IPS-15b (cell line): Measurements from ENCODE around the gene TPCN2.

ENCODE experiments used
- H3K27me3 ChIP-seq: one replicate; pipeline ENCODE4 v1.6.1; 2013; ENCODE audit warnings: low read length; ENCODE audit not compliant: control insufficient read depth, insufficient read depth
- H3K36me3 ChIP-seq: one replicate; pipeline ENCODE4 v1.6.1; 2013; ENCODE audit warnings: low read length; ENCODE audit not compliant: control insufficient read depth, insufficient read depth
- H3K4me1 ChIP-seq: one replicate; pipeline ENCODE4 v1.6.1; 2013; ENCODE audit warnings: mild to moderate bottlenecking, low read length; ENCODE audit not compliant: control insufficient read depth, insufficient read depth
- H3K4me3 ChIP-seq: one replicate; pipeline ENCODE4 v1.5.1; 2013; ENCODE audit warnings: low read depth, low read length
- H3K9ac ChIP-seq: one replicate; pipeline ENCODE4 v1.6.1; 2013; ENCODE audit warnings: low read depth, mild to moderate bottlenecking, low read length
- H3K9me3 ChIP-seq: one replicate; pipeline ENCODE4 v1.6.1; 2013; ENCODE audit warnings: mild to moderate bottlenecking, low read length; ENCODE audit not compliant: control insufficient read depth, insufficient read depth

Gene TPCN2

DNA sequence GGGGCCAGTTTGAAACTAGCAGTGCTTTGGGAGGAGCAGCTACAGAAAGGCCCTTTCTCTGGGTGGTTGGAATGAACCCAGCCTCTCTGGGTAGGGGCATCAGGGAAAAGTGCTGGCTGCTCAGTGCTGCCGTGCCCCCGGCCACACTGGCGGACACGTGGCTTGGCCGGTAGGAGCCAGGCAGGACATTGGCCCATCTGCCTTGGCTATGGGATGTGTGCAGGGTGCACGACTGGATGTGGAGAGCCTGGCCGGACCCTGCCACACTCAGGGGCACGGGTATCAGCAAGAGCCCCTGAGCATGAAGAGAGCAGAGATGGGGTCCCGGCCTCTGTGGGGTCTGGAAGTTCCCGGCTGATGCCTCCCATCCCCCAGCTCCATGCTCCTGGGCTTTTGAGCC lies 46.6 kb downstream of the TPCN2 start:
- Histone ChIP-seq H3K9ac (no peak overlapping the region), H3K9me3 (no peaks in the 10 kb centered on the region), H3K4me1 (peaks cover 2% of the 10 kb centered on the region), H3K4me3 (no peak overlapping the region), H3K36me3 (peaks cover 13% of the 10 kb centered on the region), H3K27me3 (no peaks in the 10 kb centered on the region)

DNA sequence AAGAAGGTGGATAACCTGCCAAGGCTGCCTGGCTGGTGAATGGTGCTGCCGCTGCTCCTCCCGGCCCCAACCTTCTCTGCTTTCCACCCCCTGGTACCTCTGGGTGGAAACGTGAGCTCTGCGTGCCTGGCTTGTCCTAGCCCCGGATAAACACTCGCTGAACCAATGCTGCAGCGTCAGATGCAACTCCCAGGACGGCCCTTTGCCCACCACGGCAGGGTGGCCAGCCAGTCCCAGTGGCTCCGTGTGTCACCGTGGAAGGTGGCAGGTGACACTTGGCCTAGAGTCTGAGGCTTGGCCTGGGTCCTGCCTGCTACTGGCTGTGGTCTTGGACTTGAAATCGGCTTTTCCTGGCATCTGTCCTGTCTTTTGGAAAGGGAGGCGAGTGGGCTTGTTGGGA lies 47.7 kb downstream of the TPCN2 start:
- H3K4me3 ChIP-seq = no peak overlapping the region
- peaks cover 11% of the 10 kb centered on the region for H3K36me3 ChIP-seq
- no peaks in the 10 kb centered on the region for H3K27me3 ChIP-seq
- H3K9me3 ChIP-seq = no peaks in the 10 kb centered on the region
- H3K9ac ChIP-seq = no peak overlapping the region
- H3K4me1 ChIP-seq = peaks cover 2% of the 10 kb centered on the region

DNA sequence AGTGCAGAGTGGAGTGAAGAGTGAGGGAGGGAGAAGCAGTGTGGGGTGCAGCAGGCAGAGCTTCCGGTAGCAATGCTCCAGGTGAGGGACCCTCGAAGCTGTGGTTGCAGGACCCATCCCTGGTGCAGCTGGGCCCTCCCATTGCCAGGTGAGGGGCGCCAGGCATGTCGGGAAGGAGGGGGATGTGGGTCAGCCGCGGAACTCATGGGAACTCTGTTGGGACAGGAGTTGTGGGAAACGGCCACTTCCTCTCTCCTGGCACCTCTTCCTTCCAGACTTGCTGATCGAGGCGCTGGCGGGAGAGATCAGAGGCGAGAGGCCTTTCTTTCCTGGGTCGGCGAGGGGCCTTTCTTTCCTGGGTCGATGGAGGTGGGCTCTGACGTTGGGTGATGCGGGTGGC lies 48.5 kb downstream of the TPCN2 start:
- Histone ChIP-seq H3K4me3 (no peak overlapping the region), H3K9ac (no peak overlapping the region), H3K4me1 (peaks cover 2% of the 10 kb centered on the region), H3K9me3 (no peaks in the 10 kb centered on the region), H3K36me3 (peaks cover 9% of the 10 kb centered on the region), H3K27me3 (no peaks in the 10 kb centered on the region)

DNA sequence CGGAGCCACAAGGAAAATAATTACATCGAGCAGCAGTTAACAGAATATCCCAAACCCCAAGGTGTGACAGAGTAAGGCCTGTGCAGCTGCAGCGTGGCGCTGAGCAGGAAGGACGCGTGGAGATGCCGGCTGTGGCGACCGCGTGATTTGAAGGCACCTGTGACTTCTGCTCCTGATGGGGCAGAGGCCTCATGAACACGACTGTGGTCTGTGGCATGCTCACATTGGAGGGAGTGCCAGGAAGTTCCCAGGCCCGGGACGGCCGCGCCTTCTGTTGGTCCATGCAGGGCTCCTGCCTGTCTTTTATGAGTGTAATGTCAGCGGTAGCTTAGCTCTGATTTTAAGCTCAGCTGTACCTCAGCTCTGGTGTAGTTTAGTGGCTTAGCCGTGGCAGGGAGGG lies 50.4 kb downstream of the TPCN2 start:
- Histone ChIP-seq H3K4me3 (no peak overlapping the region), H3K9ac (no peak overlapping the region), H3K9me3 (no peaks in the 10 kb centered on the region), H3K27me3 (no peaks in the 10 kb centered on the region), H3K4me1 (peaks cover 2% of the 10 kb centered on the region), H3K36me3 (no peaks in the 10 kb centered on the region)

DNA sequence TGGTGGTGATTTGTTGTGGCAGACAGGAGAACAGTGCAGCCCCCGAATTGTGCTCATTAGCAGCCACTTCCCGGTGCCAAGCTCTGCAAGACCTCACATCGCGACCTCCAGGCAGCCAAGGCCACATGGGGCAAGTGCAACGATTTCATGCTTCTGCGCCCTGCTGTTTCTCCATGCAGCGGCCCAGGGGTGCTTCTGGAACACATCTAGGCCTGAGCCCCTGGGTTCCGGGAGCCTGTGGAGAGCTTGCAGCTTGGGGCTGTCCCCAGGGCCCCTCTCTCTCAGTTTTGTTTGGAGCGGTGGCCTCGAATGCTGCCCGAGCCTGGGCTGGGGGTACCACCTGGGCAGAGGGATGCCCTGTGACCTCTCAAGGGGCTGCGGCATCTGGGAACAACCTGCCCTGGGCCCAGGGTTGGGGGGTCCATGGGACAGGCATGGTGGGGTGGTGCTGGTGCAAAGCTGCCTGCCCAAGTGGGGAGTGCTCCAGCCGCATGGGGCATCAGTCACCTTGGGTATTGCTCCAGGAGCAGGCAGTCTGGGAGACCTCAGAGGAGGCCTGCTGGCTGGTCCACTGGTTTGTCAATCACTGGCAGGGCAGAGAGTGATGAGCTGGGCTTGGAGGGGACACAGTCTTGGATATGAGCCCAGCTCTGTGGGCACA lies 51.9 kb downstream of the TPCN2 start:
- no peak overlapping the region for H3K4me3 ChIP-seq
- no peaks in the 10 kb centered on the region for H3K9me3 ChIP-seq
- H3K4me1 ChIP-seq = peaks cover 2% of the 10 kb centered on the region
- H3K27me3 ChIP-seq = no peaks in the 10 kb centered on the region
- H3K9ac ChIP-seq = no peak overlapping the region
- no peaks in the 10 kb centered on the region for H3K36me3 ChIP-seq

DNA sequence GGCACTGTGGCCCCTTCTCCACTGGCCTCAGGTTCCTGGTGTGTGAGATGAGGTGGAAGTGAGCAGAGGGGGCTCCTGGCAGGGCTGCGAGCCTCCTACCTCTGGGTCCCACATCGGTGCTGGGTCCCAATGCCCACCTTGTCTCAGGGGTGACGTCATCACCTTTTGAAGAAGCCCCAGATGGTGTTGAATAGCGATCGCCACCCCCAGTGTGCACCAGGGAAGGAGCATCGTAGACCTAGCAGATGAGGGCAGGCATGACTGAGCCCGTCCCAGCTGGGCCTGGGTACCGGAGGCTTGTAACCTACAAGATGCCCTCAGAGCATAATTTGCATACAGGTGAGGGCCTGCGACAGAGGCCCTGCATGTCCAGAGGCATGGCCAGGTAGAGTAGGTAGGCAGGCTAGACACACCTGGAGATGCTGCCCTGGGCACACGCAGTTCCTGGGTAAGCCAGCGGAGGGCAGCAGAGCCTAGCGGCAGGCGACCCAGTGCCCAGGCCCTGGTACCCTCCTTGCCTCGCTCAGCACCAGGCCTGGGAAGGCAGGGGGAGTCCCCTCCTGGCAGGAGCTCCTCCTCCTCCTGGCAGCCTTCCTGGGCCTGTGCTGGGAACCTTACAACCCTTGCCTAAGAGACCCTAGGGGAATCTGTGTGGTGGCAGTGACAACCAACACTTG lies 52.5 kb downstream of the TPCN2 start:
- H3K36me3 ChIP-seq = no peaks in the 10 kb centered on the region
- no peaks in the 10 kb centered on the region for H3K27me3 ChIP-seq
- H3K4me1 ChIP-seq = peaks cover 2% of the 10 kb centered on the region
- no peak overlapping the region for H3K4me3 ChIP-seq
- H3K9me3 ChIP-seq = no peaks in the 10 kb centered on the region
- no peak overlapping the region for H3K9ac ChIP-seq

DNA sequence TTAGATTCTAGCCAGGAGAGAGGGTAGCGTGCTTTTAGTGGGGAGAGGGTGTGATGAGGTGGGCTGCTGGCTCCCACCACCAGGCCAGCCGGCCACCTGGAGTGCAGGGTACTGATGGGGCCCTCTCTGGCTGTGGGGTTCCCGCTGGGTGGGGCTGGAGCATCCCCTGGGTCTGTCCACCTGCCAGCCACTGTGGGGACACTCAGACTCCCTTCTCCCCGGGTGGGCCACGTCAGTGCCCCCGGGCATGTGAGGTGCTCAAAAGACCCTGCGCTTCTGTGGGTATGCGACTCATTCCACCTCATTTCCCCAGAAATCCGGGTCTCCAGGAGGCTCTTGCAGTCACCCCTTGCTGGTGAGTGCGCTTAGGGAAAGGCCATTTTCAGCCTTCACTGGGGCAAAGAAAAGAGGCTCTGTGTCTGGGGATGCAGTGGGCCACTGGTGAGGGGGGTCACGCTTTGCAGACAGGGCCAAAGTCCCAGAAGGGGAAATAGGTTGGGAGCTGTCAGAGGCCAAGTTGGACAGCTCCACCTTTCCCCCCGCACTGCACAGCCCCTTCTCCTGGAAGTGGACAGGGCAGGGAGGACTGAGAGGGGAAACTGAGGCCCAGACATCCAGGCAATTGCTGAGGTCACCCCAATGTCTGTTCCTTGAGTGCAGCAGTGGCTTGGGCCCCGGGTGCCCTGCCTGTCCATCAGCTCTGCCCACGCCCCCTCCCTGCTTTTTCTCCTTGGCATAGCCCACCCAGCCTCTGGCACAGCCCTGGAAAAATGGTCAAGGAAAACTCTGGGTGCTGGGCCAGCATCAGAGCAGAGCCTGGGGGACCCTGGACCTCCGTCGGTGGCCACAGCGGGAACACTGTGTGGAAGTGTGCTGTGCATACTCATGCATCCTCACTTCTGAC lies 53.3 kb downstream of the TPCN2 start:
- H3K9ac ChIP-seq = no peak overlapping the region
- H3K4me1 ChIP-seq = peaks cover 2% of the 10 kb centered on the region
- H3K4me3 ChIP-seq = no peak overlapping the region
- no peaks in the 10 kb centered on the region for H3K9me3 ChIP-seq
- no peaks in the 10 kb centered on the region for H3K27me3 ChIP-seq
- H3K36me3 ChIP-seq = no peaks in the 10 kb centered on the region

DNA sequence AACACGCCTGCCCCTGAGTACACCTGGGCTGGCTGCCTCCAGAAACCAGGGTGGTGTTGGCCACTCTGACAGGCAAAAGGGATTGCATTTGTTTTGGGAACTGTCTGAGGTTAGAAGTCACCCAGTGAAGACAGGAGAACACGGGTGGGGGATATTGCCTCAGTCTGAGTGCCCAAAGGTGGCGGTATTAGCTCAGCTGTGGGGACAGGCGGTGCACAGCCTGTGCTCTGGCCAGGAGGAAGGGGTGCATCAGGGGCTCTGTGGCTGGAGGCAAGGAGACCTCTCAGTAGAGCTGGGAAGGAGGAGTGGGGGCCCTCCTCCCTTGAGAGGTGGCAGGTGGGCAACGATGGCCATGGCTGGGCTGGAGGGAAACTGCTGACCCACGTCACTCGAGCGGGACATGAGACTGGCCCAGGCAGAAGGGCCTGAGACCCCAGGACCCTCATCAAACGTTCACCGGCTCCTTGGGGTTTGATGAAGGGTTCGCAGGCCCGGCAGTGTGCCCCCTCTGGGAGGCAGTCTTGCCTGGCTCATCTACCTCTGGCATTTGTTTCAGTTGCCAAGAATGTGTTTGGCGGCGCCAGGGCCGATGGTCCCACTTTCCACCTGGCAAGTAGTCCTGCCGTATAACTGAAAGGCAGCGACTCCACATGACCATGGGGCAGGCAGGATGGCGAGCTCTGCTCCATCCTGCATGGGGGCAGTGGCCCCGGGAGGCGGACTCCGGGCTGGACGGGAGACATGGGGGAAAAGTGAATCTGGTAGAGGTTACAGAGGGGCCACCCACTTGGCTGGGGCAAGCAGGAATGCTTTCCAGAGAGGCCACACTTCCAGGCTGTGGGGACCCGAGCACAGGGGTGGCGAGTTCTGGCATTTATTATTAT lies 54.2 kb downstream of the TPCN2 start:
- no peaks in the 10 kb centered on the region for H3K9me3 ChIP-seq

DNA sequence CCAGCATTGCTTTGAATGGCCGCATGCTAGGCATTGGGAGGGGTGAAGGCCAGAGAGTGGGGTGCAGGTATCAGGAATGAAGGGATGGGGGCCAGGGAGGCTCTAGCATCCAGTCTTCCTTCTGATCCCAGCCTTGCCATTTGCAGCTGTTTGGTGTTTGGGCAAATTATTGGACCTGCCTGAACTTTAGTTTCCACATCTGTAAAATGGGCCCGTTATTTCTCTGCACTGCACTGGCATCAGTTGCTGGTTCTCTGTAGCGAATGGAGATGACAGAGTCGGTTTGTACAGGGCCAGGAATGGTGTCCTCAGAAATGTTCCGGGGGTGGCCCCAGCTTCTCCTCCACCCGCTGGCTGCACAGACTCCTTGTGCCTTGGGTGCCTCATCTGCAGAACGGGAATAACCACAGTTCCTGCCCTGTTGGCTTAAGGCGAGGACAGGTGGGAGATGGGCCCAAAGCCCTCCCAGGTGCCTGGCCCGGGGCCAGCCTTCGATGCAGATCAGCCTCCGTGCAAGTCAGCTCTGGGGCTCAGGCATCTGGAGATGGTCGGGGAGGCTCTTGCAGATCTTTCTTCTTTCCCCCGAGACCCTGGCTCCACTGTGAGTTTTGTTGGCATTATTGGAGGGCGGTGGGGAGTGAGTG lies 55.6 kb downstream of the TPCN2 start:
- H3K27me3 ChIP-seq = no peaks in the 10 kb centered on the region
- no peaks in the 10 kb centered on the region for H3K9me3 ChIP-seq
- peaks cover under 1% of the 10 kb centered on the region for H3K4me1 ChIP-seq
- H3K9ac ChIP-seq = no peak overlapping the region
- no peaks in the 10 kb centered on the region for H3K36me3 ChIP-seq
- no peak overlapping the region for H3K4me3 ChIP-seq

More for the DNA sequence above, 54.2 kb downstream of the TPCN2 start:
- H3K9ac ChIP-seq = no peak overlapping the region
- no peaks in the 10 kb centered on the region for H3K27me3 ChIP-seq
- no peaks in the 10 kb centered on the region for H3K36me3 ChIP-seq
- peaks cover 2% of the 10 kb centered on the region for H3K4me1 ChIP-seq
- no peak overlapping the region for H3K4me3 ChIP-seq

DNA sequence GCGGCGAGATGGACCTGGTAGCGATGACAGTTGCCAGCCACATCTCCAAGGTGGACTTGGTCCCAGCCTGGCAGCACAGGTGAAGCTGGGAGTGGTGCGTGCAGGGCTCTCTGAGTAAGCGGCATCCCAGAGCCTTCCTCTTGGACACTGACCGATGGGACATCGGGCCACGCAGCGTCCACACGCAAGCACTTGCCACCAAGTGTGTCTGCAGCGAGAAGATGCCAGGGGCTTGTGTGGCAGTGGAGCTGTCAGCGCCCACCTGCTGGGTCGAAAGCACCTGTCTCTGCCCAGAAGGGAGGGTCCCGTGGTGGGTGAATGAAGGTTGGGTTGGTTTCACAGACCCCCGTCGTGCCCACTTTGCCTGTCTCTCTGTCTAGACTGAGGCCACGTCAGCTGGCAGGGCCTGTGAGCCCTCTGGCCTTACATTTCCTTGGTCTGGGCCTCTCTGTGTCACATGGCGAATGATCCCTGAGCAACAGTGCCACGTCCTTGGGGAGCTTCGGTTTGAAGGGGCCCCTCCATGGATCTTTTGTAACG lies 56.2 kb downstream of the TPCN2 start:
- Histone ChIP-seq H3K36me3 (no peaks in the 10 kb centered on the region), H3K9ac (no peak overlapping the region), H3K9me3 (no peaks in the 10 kb centered on the region)

More for the DNA sequence above, 56.2 kb downstream of the TPCN2 start:
- H3K27me3 ChIP-seq = no peaks in the 10 kb centered on the region
- H3K4me3 ChIP-seq = no peak overlapping the region
- no peaks in the 10 kb centered on the region for H3K4me1 ChIP-seq
